Esophagus squamous epithelium (tissue), 5 donors: ENCODE measurements around the gene DOCK10. TPM values are rescaled to one million over a fixed set of nuclear protein-coding genes. Genes with fewer than 3 reads are reported as not detected.

Source experiments
- DNase-seq: peaks from one replicate; lab custom pipeline; 2025; lab: John Stamatoyannopoulos, UW
- H3K27ac ChIP-seq, 4 donors: fragments of 200-600 bp; sonication (generic); one replicate each; pipeline ENCODE4 v1.5.1; 2016 to 2019; ENCODE audit warnings: mild to moderate bottlenecking in 1 of 4
- H3K27me3 ChIP-seq, 4 donors: fragments of 200-600 bp; sonication (generic); 1 replicate in 3 of 4; 2 replicates in 1 of 4; pipeline versions ENCODE4 v1.5.1 to v1.6.0; 2017 to 2021; ENCODE audit warnings: antibody characterized with exemption in 1 of 4
- H3K36me3 ChIP-seq, 3 donors: fragments of 200-600 bp; sonication (generic); one replicate each; pipeline ENCODE4 v1.5.1; 2016 to 2019
- H3K4me1 ChIP-seq, 3 donors: fragments of 200-600 bp; sonication (generic); one replicate each; pipeline ENCODE4 v1.5.1; 2017 to 2019
- H3K4me3 ChIP-seq, 4 donors: fragments of 200-600 bp; sonication (generic); 1 replicate in 3 of 4; 2 replicates in 1 of 4; pipeline ENCODE4 v1.5.1; 2016 to 2019; ENCODE audit warnings: mild to moderate bottlenecking in 2 of 4, moderate library complexity in 1 of 4
- H3K9me3 ChIP-seq, 3 donors: fragments of 200-600 bp; sonication (generic); one replicate each; pipeline ENCODE4 v1.5.1; 2016 to 2019
- POLR2A ChIP-seq, 4 donors: fragments of 450-650 bp; IDR thresholded peaks; one replicate each; pipeline ENCODE4 v1.6.1; 2017; ENCODE audit warnings: antibody characterized with exemption in 4 of 4, mild to moderate bottlenecking in 4 of 4, moderate library complexity in 3 of 4
- WGBS, 2 donors: methylation state at CpG; one replicate each; pipeline ENCODE4 v1.1.5; 2018; 5-methylcytosine and 5-hydroxymethylcytosine counted together
- intact Hi-C: fragments of 100-400 bp; cut with DNase I; formaldehyde crosslinking; loops from one replicate; pipeline ENCODE4 v1.15.0; 2022
- total RNA-seq, 4 donors: library from RNA; depleted of rRNA; stranded (reverse); fragments of >200 nt; gene quantifications; one replicate each; pipeline ENCODE4 v1.1.0, GENCODE V29; 2016
- TF ChIP-seq, protein P1 (sequence below), 6 experiments: fragments of 450-650 bp in 4 of 6; fragments of 200-600 bp in 2 of 6; sonication (generic) in 2 of 6; IDR thresholded peaks; one replicate each; pipeline ENCODE4 v1.5.1; 2016 to 2019; ENCODE audit warnings: antibody characterized with exemption in 6 of 6, mild to moderate bottlenecking in 4 of 6, moderate library complexity in 4 of 6
- donor health status: DM: yes; HTN: yes; CAD: no.

DOCK10 gene
- total RNA-seq, 4 donors from 2014 or later, result 9.2 to 16.6 (median 11.7) TPM

DNA sequence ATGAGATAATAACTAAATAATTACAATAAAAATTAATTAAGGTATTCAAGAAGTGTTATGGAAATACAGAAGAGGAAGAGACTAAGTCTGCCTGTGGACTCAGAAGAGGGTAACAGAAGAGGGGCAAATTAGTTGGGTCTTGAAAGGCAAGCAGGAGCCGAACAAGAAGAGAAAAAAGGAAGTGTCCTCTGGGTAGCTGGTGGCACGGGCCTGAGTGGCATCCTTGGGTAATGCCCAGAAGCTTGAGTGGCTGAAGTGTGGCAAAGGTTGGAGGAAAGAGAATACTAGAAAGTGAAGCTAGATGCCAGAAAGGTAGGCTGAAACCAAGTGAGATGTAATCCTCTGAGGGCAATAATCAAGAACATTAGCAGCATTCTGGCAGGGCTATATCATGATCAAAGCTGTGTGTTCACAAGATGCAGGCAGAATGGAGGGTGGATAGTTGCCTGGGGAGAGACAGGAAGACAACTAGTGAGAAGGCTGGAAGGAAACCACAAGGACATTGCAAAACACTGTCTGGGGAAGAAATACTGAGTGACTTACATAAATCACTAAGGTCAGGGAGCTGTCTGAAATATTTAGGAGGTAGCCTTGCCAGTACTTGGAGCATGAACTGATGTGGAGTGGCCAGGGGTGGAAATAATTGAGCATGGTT lies 16.2 kb downstream of the DOCK10 start:
- DNase-seq, result no peak

DNA sequence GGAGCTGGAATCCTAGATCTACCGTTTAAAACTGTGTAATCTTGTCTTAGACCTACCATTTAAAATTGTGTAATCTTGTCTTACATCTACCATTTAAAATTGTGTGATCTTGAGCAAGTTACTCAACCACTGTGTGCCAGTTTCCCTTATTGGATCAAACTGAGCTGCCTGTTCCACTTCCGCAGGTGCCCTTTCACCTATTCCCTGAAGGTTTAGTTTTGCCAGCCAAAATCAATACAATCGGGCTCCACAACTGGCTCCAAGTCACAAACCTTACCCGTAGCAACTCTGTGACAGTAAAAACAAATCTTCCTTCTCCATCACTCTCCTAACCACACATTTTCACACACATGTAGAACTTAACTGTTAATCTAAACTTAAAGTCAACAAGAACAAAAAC lies 20.1 kb downstream of the DOCK10 start:
- no peak overlapping the region for H3K4me3 ChIP-seq
- intact Hi-C loops, result no loop called here
- peaks cover 0 to 3% (median 0%) of the 10 kb centered on the region in 3 donors for H3K4me1 ChIP-seq
- H3K36me3 ChIP-seq, result no peaks in the 10 kb centered on the region
- no peaks in the 10 kb centered on the region for H3K9me3 ChIP-seq
- WGBS, 2 donors, result 29 to 42% methylated on average over 4 of the region's 4 CpGs
- H3K27me3 ChIP-seq, result no peaks in the 10 kb centered on the region
- TF ChIP-seq, protein P1, sequence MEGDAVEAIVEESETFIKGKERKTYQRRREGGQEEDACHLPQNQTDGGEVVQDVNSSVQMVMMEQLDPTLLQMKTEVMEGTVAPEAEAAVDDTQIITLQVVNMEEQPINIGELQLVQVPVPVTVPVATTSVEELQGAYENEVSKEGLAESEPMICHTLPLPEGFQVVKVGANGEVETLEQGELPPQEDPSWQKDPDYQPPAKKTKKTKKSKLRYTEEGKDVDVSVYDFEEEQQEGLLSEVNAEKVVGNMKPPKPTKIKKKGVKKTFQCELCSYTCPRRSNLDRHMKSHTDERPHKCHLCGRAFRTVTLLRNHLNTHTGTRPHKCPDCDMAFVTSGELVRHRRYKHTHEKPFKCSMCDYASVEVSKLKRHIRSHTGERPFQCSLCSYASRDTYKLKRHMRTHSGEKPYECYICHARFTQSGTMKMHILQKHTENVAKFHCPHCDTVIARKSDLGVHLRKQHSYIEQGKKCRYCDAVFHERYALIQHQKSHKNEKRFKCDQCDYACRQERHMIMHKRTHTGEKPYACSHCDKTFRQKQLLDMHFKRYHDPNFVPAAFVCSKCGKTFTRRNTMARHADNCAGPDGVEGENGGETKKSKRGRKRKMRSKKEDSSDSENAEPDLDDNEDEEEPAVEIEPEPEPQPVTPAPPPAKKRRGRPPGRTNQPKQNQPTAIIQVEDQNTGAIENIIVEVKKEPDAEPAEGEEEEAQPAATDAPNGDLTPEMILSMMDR (IDR thresholded peaks at IDR 0.05), result no peak
- TF ChIP-seq POLR2A (IDR thresholded peaks at IDR 0.05), result no peak
- H3K27ac ChIP-seq, result no peak overlapping the region
- no peak for DNase-seq

More for the DNA sequence above, 16.2 kb downstream of the DOCK10 start:
- 71 to 86% methylated on average over 2 of the region's 2 CpGs for WGBS, 2 donors
- peaks cover 0 to 3% (median 0%) of the 10 kb centered on the region in 3 donors for H3K4me1 ChIP-seq
- H3K36me3 ChIP-seq, result no peaks in the 10 kb centered on the region
- H3K9me3 ChIP-seq, result no peaks in the 10 kb centered on the region
- H3K27ac ChIP-seq, result no peak overlapping the region
- TF ChIP-seq, protein P1 (IDR thresholded peaks at IDR 0.05), result no peak
- no peak for TF ChIP-seq POLR2A (IDR thresholded peaks at IDR 0.05)
- H3K27me3 ChIP-seq, result no peaks in the 10 kb centered on the region
- intact Hi-C loops, result no loop called here
- no peak overlapping the region for H3K4me3 ChIP-seq

GRCh38 chr2:225020168-225020849 lies 22.0 kb downstream of the DOCK10 start:
- 76 to 83% methylated on average over 3 of the region's 3 CpGs for WGBS, 2 donors

GRCh38 chr2:225019105-225019504 lies 23.2 kb downstream of the DOCK10 start:
- DNase-seq, result no peak
- no peak overlapping the region for H3K27ac ChIP-seq
- H3K4me1 ChIP-seq, result no peaks in the 10 kb centered on the region
- H3K4me3 ChIP-seq, result no peak overlapping the region
- no peaks in the 10 kb centered on the region for H3K9me3 ChIP-seq
- no peaks in the 10 kb centered on the region for H3K36me3 ChIP-seq
- no peaks in the 10 kb centered on the region for H3K27me3 ChIP-seq
- intact Hi-C loops, result no loop called here
- WGBS, 2 donors, result 90 to 91% methylated on average over 4 of the region's 4 CpGs
- no peak for TF ChIP-seq POLR2A (IDR thresholded peaks at IDR 0.05)
- TF ChIP-seq, protein P1 (IDR thresholded peaks at IDR 0.05), result no peak

More at GRCh38 chr2:225020168-225020849, 22.0 kb downstream of the DOCK10 start:
- H3K4me3 ChIP-seq, result no peak overlapping the region
- no peaks in the 10 kb centered on the region for H3K36me3 ChIP-seq
- H3K27ac ChIP-seq, result no peak overlapping the region
- H3K4me1 ChIP-seq, result no peaks in the 10 kb centered on the region
- TF ChIP-seq, protein P1 (IDR thresholded peaks at IDR 0.05), result no peak
- no peak for TF ChIP-seq POLR2A (IDR thresholded peaks at IDR 0.05)
- H3K27me3 ChIP-seq, result no peaks in the 10 kb centered on the region
- intact Hi-C loops, result no loop called here
- H3K9me3 ChIP-seq, result no peaks in the 10 kb centered on the region
- no peak for DNase-seq

- TF ChIP-seq, protein P1 (IDR thresholded peaks at IDR 0.05), result no peak
- TF ChIP-seq POLR2A (IDR thresholded peaks at IDR 0.05), result no peak
- DNase-seq, result no peak
- intact Hi-C loops, result no loop called here
- H3K36me3 ChIP-seq, result no peaks in the 10 kb centered on the region
- 75 to 78% methylated on average over 3 of the region's 3 CpGs for WGBS, 2 donors
- H3K9me3 ChIP-seq, result no peaks in the 10 kb centered on the region
- H3K27ac ChIP-seq, result no peak overlapping the region
- H3K4me3 ChIP-seq, result no peak overlapping the region
- no peaks in the 10 kb centered on the region for H3K4me1 ChIP-seq
- no peaks in the 10 kb centered on the region for H3K27me3 ChIP-seq
Observed at GRCh38 chr2:225017713-225018112, 24.6 kb downstream of the DOCK10 start.
